Measurements from ENCODE around the gene TXNL4B. TPM values are rescaled to one million over a fixed set of nuclear protein-coding genes. Genes with fewer than 3 reads are reported as not detected.

Gene TXNL4B
- total RNA-seq, 1 donor from 2014 or later = 7.1 TPM

GRCh38 chr16:72126429-72126765, 33.0 kb upstream of the TXNL4B start:
- Mint-ChIP-seq H3K27me3 (ENCODE audit: low read depth) (no peaks in the 10 kb centered on the region), H3K4me3 (ENCODE audit: unreplicated experiment) (no peak overlapping the region), H3K27ac (ENCODE audit: unreplicated experiment) (no peak overlapping the region), H3K4me1 (ENCODE audit: low read depth) (peaks cover 6% of the 10 kb centered on the region), H3K9me3 (ENCODE audit: low read depth) (no peaks in the 10 kb centered on the region), H3K36me3 (ENCODE audit: low read depth) (peaks cover 3% of the 10 kb centered on the region)
- DNase-seq (ENCODE audit: low spot score) = no peak
- TF ChIP-seq CTCF (IDR thresholded peaks at IDR 0.05) = no peak

- H3K4me1 Mint-ChIP-seq (ENCODE audit: low read depth) = peaks cover 6% of the 10 kb centered on the region
- H3K27me3 Mint-ChIP-seq (ENCODE audit: low read depth) = no peaks in the 10 kb centered on the region
- no peaks in the 10 kb centered on the region for H3K9me3 Mint-ChIP-seq (ENCODE audit: low read depth)
- peaks cover 3% of the 10 kb centered on the region for H3K36me3 Mint-ChIP-seq (ENCODE audit: low read depth)
- H3K4me3 Mint-ChIP-seq (ENCODE audit: unreplicated experiment) = no peak overlapping the region
- H3K27ac Mint-ChIP-seq (ENCODE audit: unreplicated experiment) = no peak overlapping the region
- no peak for DNase-seq (ENCODE audit: low spot score)
- TF ChIP-seq CTCF (IDR thresholded peaks at IDR 0.05) = no peak
Measured at GRCh38 chr16:72125635-72126428, 32.4 kb upstream of the TXNL4B start.

GRCh38 chr16:72124761-72125634, 31.6 kb upstream of the TXNL4B start:
- Mint-ChIP-seq H3K4me3 (ENCODE audit: unreplicated experiment) (no peak overlapping the region), H3K36me3 (ENCODE audit: low read depth) (peaks cover 3% of the 10 kb centered on the region), H3K27me3 (ENCODE audit: low read depth) (no peaks in the 10 kb centered on the region), H3K27ac (ENCODE audit: unreplicated experiment) (no peak overlapping the region), H3K4me1 (ENCODE audit: low read depth) (peaks cover 6% of the 10 kb centered on the region), H3K9me3 (ENCODE audit: low read depth) (no peaks in the 10 kb centered on the region)
- DNase-seq (ENCODE audit: low spot score) = no peak
- TF ChIP-seq CTCF (IDR thresholded peaks at IDR 0.05) = peak; percentile 90

- no peaks in the 10 kb centered on the region for H3K27me3 Mint-ChIP-seq (ENCODE audit: low read depth)
- no peak for DNase-seq (ENCODE audit: low spot score)
- no peak overlapping the region for H3K27ac Mint-ChIP-seq (ENCODE audit: unreplicated experiment)
- no peak overlapping the region for H3K4me3 Mint-ChIP-seq (ENCODE audit: unreplicated experiment)
- peaks cover 3% of the 10 kb centered on the region for H3K36me3 Mint-ChIP-seq (ENCODE audit: low read depth)
- no peak for TF ChIP-seq CTCF (IDR thresholded peaks at IDR 0.05)
- no peaks in the 10 kb centered on the region for H3K9me3 Mint-ChIP-seq (ENCODE audit: low read depth)
- peaks cover 6% of the 10 kb centered on the region for H3K4me1 Mint-ChIP-seq (ENCODE audit: low read depth)
Measured at GRCh38 chr16:72124148-72124547, 30.7 kb upstream of the TXNL4B start.

DNA sequence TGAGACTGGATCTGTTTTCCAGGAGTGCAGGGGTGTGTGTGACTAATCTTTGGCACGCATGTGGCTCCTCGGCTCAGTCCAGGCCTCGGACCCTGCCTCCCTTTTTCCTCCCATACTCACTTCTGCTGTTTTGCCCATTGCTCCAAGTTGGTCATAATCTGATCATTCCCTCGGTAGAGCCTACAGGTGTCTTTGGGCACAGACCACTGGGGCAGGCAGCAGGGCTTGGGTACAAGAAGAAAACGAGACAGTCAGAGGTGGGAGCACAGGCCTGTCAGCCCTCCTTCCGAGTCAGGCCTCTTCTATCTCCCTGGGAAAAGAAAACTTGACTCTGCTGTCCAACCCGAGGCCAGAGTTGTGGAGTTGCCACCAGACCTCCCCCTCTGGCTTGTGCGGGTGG, 30.0 kb upstream of the TXNL4B start:
- no peak for TF ChIP-seq CTCF (IDR thresholded peaks at IDR 0.05)
- no peak for DNase-seq (ENCODE audit: low spot score)
- Mint-ChIP-seq H3K4me3 (ENCODE audit: unreplicated experiment) (no peak overlapping the region), H3K27ac (ENCODE audit: unreplicated experiment) (no peak overlapping the region), H3K9me3 (ENCODE audit: low read depth) (no peaks in the 10 kb centered on the region), H3K36me3 (ENCODE audit: low read depth) (no peaks in the 10 kb centered on the region), H3K4me1 (ENCODE audit: low read depth) (peaks cover 6% of the 10 kb centered on the region), H3K27me3 (ENCODE audit: low read depth) (no peaks in the 10 kb centered on the region)
